Activated T-cell treated with anti-CD3 and anti-CD28 coated beads, Interleukin-2, amount 50 U/mL, for 1 hour (primary cell): ENCODE measurements around the gene TMEM203.

Source experiments
- DNase-seq: peaks from one replicate; pipeline ENCODE4 v3.0.0-alpha.2; 2020

Gene TMEM203

GRCh38 chr9:137228968-137229896 is 23.8 kb upstream of the TMEM203 start:
- DNase-seq: no peak

GRCh38 chr9:137228506-137228967 is 23.1 kb upstream of the TMEM203 start:
- DNase-seq: no peak

GRCh38 chr9:137227853-137228505 is 22.5 kb upstream of the TMEM203 start:
- no peak for DNase-seq

- DNase-seq: peak; percentile 87
Measured at GRCh38 chr9:137227054-137227852, 21.8 kb upstream of the TMEM203 start, which contains the start of gene RNF224. Gene RNF224 (plus strand): TSS chr9:137227502. CDS start chr9:137228336, 834 bp downstream.

GRCh38 chr9:137226338-137227053 is 21.0 kb upstream of the TMEM203 start:
- no peak for DNase-seq

GRCh38 chr9:137225699-137226331 is 20.4 kb upstream of the TMEM203 start:
- no peak for DNase-seq

- DNase-seq: no peak
Measured at GRCh38 chr9:137224830-137225694, 19.6 kb upstream of the TMEM203 start, which contains the start of gene CYSRT1. Gene CYSRT1 (plus strand): TSS chr9:137225174. CDS start chr9:137225622, 448 bp downstream.

GRCh38 chr9:137223078-137223970 is 17.9 kb upstream of the TMEM203 start:
- peak; percentile 96 for DNase-seq

GRCh38 chr9:137222190-137223077 is 17.0 kb upstream of the TMEM203 start, which contains the start of gene RNF208:
Gene RNF208 (minus strand): TSS chr9:137222240. CDS start chr9:137221212, 1,028 bp downstream.
- DNase-seq: peak; percentile 46

GRCh38 chr9:137221506-137222111 is 16.2 kb upstream of the TMEM203 start:
- DNase-seq: no peak

- no peak for DNase-seq
Measured at GRCh38 chr9:137221095-137221505, 15.7 kb upstream of the TMEM203 start.

- DNase-seq: no peak
Measured at GRCh38 chr9:137220317-137221094, 15.1 kb upstream of the TMEM203 start.

- DNase-seq: no peak
Measured at GRCh38 chr9:137219757-137220316, 14.4 kb upstream of the TMEM203 start.

GRCh38 chr9:137218754-137219271 is 13.4 kb upstream of the TMEM203 start:
- no peak for DNase-seq

- no peak for DNase-seq
Measured at GRCh38 chr9:137218212-137218753, 12.8 kb upstream of the TMEM203 start.
